ENCODE results near the gene YIF1A.
A peak's percentile ranks its signal among the peaks of the same experiment; 100 is the strongest.
"Not testable (repeated sequence)": the region's sequence is repeated elsewhere in the genome, so short reads cannot be mapped to it uniquely, and the experiment has no call there.

The YIF1A gene

GRCh38 chr11:66326261-66327111, 37.5 kb upstream of the YIF1A start:
- peak; percentile 23 for DNase-seq (ENCODE audit: low spot score)

- DNase-seq (ENCODE audit: low spot score): no peak
Measured at GRCh38 chr11:66325263-66325671, 36.3 kb upstream of the YIF1A start.

- no peak for DNase-seq (ENCODE audit: low spot score)
Measured at GRCh38 chr11:66324664-66325063, 35.7 kb upstream of the YIF1A start.

GRCh38 chr11:66323684-66324083, 34.7 kb upstream of the YIF1A start:
- no peak for DNase-seq (ENCODE audit: low spot score)

GRCh38 chr11:66322732-66323427, 33.9 kb upstream of the YIF1A start:
- DNase-seq (ENCODE audit: low spot score): no peak

- DNase-seq (ENCODE audit: low spot score): no peak
Measured at GRCh38 chr11:66321606-66322005, 32.7 kb upstream of the YIF1A start.

- not testable (repeated sequence) for DNase-seq (ENCODE audit: low spot score)
Measured at GRCh38 chr11:66320748-66321147, 31.8 kb upstream of the YIF1A start.

- DNase-seq (ENCODE audit: low spot score): not testable (repeated sequence)
Measured at GRCh38 chr11:66320289-66320688, 31.3 kb upstream of the YIF1A start.

- DNase-seq (ENCODE audit: low spot score): no peak
Measured at GRCh38 chr11:66318600-66318970, 29.6 kb upstream of the YIF1A start.

- DNase-seq (ENCODE audit: low spot score): peak; percentile 33
Measured at GRCh38 chr11:66317723-66318599, 29.0 kb upstream of the YIF1A start.

GRCh38 chr11:66317322-66317722, 28.4 kb upstream of the YIF1A start:
- DNase-seq (ENCODE audit: low spot score): no peak

- DNase-seq (ENCODE audit: low spot score): no peak
Measured at GRCh38 chr11:66316849-66317251, 27.9 kb upstream of the YIF1A start, which contains the start of gene CD248. CD248 (minus strand) TSS chr11:66317044; CDS start chr11:66317027, 17 bp downstream.

- DNase-seq (ENCODE audit: low spot score): no peak
Measured at GRCh38 chr11:66315921-66316811, 27.2 kb upstream of the YIF1A start.

GRCh38 chr11:66315498-66315885, 26.5 kb upstream of the YIF1A start:
- no peak for DNase-seq (ENCODE audit: low spot score)

GRCh38 chr11:66314561-66315497, 25.9 kb upstream of the YIF1A start:
- DNase-seq (ENCODE audit: low spot score): no peak

- no peak for DNase-seq (ENCODE audit: low spot score)
Measured at GRCh38 chr11:66314186-66314501, 25.2 kb upstream of the YIF1A start.

- DNase-seq (ENCODE audit: low spot score): no peak
Measured at GRCh38 chr11:66313321-66314185, 24.6 kb upstream of the YIF1A start.

GRCh38 chr11:66312549-66313320, 23.8 kb upstream of the YIF1A start:
- DNase-seq (ENCODE audit: low spot score): peak; percentile 97
